ENCODE results near the gene RAPSN. TPM values are rescaled to one million over a fixed set of nuclear protein-coding genes. Genes with fewer than 3 reads are reported as not detected.

RAPSN gene
- total RNA-seq, 1 experiment from 2014 or later, result not detected

- H4K20me1 ChIP-seq (ENCODE audit: low read length), result no peaks in the 10 kb centered on the region
- H3K4me2 ChIP-seq (ENCODE audit: low read length), result peak overlapping the region; percentile 98
- peaks cover 24% of the 10 kb centered on the region for H3K4me1 ChIP-seq (ENCODE audit: insufficient read depth, low read length)
- TF ChIP-seq, protein P1, sequence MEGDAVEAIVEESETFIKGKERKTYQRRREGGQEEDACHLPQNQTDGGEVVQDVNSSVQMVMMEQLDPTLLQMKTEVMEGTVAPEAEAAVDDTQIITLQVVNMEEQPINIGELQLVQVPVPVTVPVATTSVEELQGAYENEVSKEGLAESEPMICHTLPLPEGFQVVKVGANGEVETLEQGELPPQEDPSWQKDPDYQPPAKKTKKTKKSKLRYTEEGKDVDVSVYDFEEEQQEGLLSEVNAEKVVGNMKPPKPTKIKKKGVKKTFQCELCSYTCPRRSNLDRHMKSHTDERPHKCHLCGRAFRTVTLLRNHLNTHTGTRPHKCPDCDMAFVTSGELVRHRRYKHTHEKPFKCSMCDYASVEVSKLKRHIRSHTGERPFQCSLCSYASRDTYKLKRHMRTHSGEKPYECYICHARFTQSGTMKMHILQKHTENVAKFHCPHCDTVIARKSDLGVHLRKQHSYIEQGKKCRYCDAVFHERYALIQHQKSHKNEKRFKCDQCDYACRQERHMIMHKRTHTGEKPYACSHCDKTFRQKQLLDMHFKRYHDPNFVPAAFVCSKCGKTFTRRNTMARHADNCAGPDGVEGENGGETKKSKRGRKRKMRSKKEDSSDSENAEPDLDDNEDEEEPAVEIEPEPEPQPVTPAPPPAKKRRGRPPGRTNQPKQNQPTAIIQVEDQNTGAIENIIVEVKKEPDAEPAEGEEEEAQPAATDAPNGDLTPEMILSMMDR (conservative IDR thresholded peaks at IDR 0.05; ENCODE audit: low read depth, low read length), result no peak
- TF ChIP-seq EZH2phosphoT487 (IDR thresholded peaks at IDR 0.05; ENCODE audit: borderline replicate concordance, low read length) (no peak), EZH2 (IDR thresholded peaks at IDR 0.05; ENCODE audit: low read length, unreplicated experiment) (no peak)
- peak overlapping the region; percentile 90 for H2AFZ ChIP-seq (ENCODE audit: low read length)
- no peaks in the 10 kb centered on the region for H3K9me3 ChIP-seq (ENCODE audit: low read length)
- H3K27ac ChIP-seq (ENCODE audit: low read length), result peak overlapping the region; percentile 72
- H3K79me2 ChIP-seq (ENCODE audit: low read length), result peaks cover 26% of the 10 kb centered on the region
- DNase-seq, result peak; percentile 58
- ChIA-PET POLR2A (ENCODE audit: unreplicated experiment) (no interaction called here), CTCF (interaction anchor here (0.8 kb wide), 1 partner anchor 35 kb away, joined by 3 read pairs; no protein-coding TSS in a partner anchor)
- H3K9ac ChIP-seq (ENCODE audit: low read length), result peak overlapping the region; percentile 81
- H3K27me3 ChIP-seq (ENCODE audit: low read length), result no peaks in the 10 kb centered on the region
- peak overlapping the region; percentile 88 for H3K4me3 ChIP-seq (ENCODE audit: low read length)
- no peaks in the 10 kb centered on the region for H3F3A ChIP-seq (ENCODE audit: low read length, unreplicated experiment)
- no TSS peak for BruUV-seq (replicated peaks)
- H3K9me2 ChIP-seq (replicated peaks; ENCODE audit: low read length), result no peaks in the 10 kb centered on the region
- no peaks in the 10 kb centered on the region; the same call in 1 of the 2 replicates for H3K36me3 ChIP-seq (ENCODE audit: low read depth, low read length)
- ATAC-seq, result peak; percentile 14
- intact Hi-C loops (cut with micrococcal nuclease), result loop anchor here (2.0 kb wide), 1 partner anchor 45 kb away; no protein-coding TSS in a partner anchor
These were observed 39.2 kb downstream of the RAPSN start for GRCh38 chr11:47409440-47410369.

- Histone ChIP-seq H3K9ac (ENCODE audit: low read length) (peak overlapping the region; percentile 81), H3K36me3 (ENCODE audit: low read depth, low read length) (no peaks in the 10 kb centered on the region; the same call in 1 of the 2 replicates), H3K9me3 (ENCODE audit: low read length) (no peaks in the 10 kb centered on the region), H3F3A (ENCODE audit: low read length, unreplicated experiment) (no peaks in the 10 kb centered on the region), H2AFZ (ENCODE audit: low read length) (peak overlapping the region; percentile 90), H3K27me3 (ENCODE audit: low read length) (no peaks in the 10 kb centered on the region), H3K4me3 (ENCODE audit: low read length) (peak overlapping the region; percentile 88), H3K4me1 (ENCODE audit: insufficient read depth, low read length) (peaks cover 24% of the 10 kb centered on the region), H4K20me1 (ENCODE audit: low read length) (no peaks in the 10 kb centered on the region), H3K9me2 (replicated peaks; ENCODE audit: low read length) (no peaks in the 10 kb centered on the region), H3K4me2 (ENCODE audit: low read length) (peak overlapping the region; percentile 98), H3K27ac (ENCODE audit: low read length) (peak overlapping the region; percentile 72), H3K79me2 (ENCODE audit: low read length) (peaks cover 26% of the 10 kb centered on the region)
- ATAC-seq (peak; percentile 45), DNase-seq (peak; percentile 72)
- intact Hi-C loops (cut with micrococcal nuclease), result loop anchor here (1.0 to 2.0 kb wide), 2 partner anchors 35 to 46 kb away; no protein-coding TSS in a partner anchor
- BruUV-seq (replicated peaks), result TSS peak; percentile 56
- ChIA-PET CTCF (no interaction called here), POLR2A (ENCODE audit: unreplicated experiment) (no interaction called here)
- TF ChIP-seq EZH2 (IDR thresholded peaks at IDR 0.05; ENCODE audit: low read length, unreplicated experiment) (no peak), EZH2phosphoT487 (IDR thresholded peaks at IDR 0.05; ENCODE audit: borderline replicate concordance, low read length) (no peak)
- TF ChIP-seq, protein P1 (conservative IDR thresholded peaks at IDR 0.05; ENCODE audit: low read depth, low read length), result no peak
These were observed 40.1 kb downstream of the RAPSN start for GRCh38 chr11:47408598-47409439.
